ENCODE results near the gene TTN.

DNA sequence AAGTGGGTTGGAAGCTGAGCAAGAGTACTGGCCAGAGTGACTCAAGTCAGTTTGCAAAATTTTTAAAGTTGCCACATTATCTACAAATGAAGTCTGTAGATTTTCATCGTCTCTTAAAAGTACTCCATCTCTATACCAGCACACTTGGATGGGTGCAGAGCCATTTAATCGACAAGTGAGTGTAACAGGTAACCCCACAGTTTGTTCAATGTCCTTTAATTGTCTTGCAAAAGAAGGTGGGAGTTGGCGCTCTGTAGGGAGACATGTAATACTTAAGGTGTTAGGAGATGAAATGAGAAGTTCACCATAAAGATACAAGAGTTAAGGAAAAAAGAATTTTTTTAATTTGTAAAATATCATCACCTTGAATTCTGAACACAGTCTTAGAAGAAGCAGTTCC lies 84.9 kb downstream of the TTN start:
- TF ChIP-seq CTCF (conservative IDR thresholded peaks at IDR 0.05; ENCODE audit: low read length) (no peak), EZH2phosphoT487 (IDR thresholded peaks at IDR 0.05; ENCODE audit: borderline replicate concordance) (no peak)
